ENCODE results near the gene SLC20A1. TPM values are rescaled to one million over a fixed set of nuclear protein-coding genes. Genes with fewer than 3 reads are reported as not detected.

SLC20A1 gene
- total RNA-seq, 1 experiment from 2014 or later: 154 TPM

DNA sequence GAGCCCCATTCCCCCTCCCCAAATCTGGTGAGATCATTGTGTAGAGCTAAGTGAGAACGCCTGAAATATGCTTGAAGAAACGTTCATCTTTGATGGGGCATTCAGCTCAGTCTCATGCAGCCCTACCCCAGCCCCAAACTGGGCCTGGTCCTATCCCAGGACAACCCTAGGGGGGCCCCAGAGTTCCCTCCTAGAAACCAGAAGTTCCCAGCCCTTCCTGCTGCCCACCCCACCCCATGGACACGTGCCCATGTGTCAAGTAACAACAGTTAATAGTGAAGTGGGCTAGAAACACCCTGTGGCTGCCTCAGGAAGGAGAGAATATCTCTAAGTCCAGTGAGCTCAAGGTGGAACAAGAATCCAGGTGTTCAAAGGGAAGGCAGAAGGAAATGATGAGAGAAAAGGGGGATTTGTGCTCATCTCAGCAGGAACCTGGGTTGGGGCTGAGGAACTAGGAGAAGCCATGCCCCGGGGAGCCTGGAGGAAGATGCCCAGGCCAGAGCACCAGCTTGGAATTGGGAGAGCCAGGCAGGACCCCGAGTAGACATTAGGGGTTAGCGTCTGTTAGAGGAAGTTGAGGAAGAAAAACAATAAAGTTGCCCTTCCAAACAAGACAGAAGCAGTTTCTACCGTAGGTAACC is 20.1 kb upstream of the SLC20A1 start:
- Histone ChIP-seq H3K36me3 (ENCODE audit: control insufficient read depth in 1 of 2, insufficient read depth in 2 of 2, low read length in 2 of 2) (no peaks in the 10 kb centered on the region), H3K79me2 (ENCODE audit: insufficient read depth, low read length) (no peaks in the 10 kb centered on the region), H3K27ac (ENCODE audit: low read depth, low read length) (peak overlapping the region; percentile 32; the same call in 1 of the 2 replicates), H2AFZ (ENCODE audit: low read depth, low read length, poor library complexity, severe bottlenecking) (no peak overlapping the region), H3K9ac (ENCODE audit: low read length) (peak overlapping the region; percentile 48), H3K4me2 (ENCODE audit: low read length) (peak overlapping the region; percentile 72), H3K9me2 (ENCODE audit: insufficient read depth) (no peaks in the 10 kb centered on the region), H4K20me1 (ENCODE audit: insufficient read depth) (no peaks in the 10 kb centered on the region), H3K4me1 (ENCODE audit: control insufficient read depth in 1 of 2, insufficient read depth in 2 of 2, low read length in 2 of 2) (peaks cover 48 to 93% of the 10 kb centered on the region in 2 experiments), H3K4me3 (replicated peaks in 1 of 2; ENCODE audit: low read depth in 1 of 2, low read length in 2 of 2) (no peak overlapping the region), H3K27me3 (ENCODE audit: insufficient read depth, low read length) (no peaks in the 10 kb centered on the region), H3K9me3 (ENCODE audit: control insufficient read depth in 1 of 2, insufficient read depth in 1 of 2, low read depth in 1 of 2, low read length in 2 of 2) (no peaks in the 10 kb centered on the region)
- no peak for TF ChIP-seq EZH2phosphoT487 (IDR thresholded peaks at IDR 0.05; ENCODE audit: borderline replicate concordance)
- TF ChIP-seq, protein P1, sequence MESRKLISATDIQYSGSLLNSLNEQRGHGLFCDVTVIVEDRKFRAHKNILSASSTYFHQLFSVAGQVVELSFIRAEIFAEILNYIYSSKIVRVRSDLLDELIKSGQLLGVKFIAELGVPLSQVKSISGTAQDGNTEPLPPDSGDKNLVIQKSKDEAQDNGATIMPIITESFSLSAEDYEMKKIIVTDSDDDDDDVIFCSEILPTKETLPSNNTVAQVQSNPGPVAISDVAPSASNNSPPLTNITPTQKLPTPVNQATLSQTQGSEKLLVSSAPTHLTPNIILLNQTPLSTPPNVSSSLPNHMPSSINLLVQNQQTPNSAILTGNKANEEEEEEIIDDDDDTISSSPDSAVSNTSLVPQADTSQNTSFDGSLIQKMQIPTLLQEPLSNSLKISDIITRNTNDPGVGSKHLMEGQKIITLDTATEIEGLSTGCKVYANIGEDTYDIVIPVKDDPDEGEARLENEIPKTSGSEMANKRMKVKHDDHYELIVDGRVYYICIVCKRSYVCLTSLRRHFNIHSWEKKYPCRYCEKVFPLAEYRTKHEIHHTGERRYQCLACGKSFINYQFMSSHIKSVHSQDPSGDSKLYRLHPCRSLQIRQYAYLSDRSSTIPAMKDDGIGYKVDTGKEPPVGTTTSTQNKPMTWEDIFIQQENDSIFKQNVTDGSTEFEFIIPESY (IDR thresholded peaks at IDR 0.05; ENCODE audit: extremely low read depth, insufficient replicate concordance, low read length): no peak
- no peak for TF ChIP-seq CTCF (IDR thresholded peaks at IDR 0.05 in 2 of 3, conservative IDR thresholded peaks at IDR 0.05 in 1 of 3; ENCODE audit: borderline replicate concordance in 1 of 3, insufficient read depth in 1 of 3, low read depth in 2 of 3, low read length in 2 of 3)
- no peak for TF ChIP-seq SP1 (IDR thresholded peaks at IDR 0.05; ENCODE audit: low read depth)
- TF ChIP-seq SRF (IDR thresholded peaks at IDR 0.05; ENCODE audit: low read depth): no peak
- no peak for TF ChIP-seq TCF7L2 (IDR thresholded peaks at IDR 0.05; ENCODE audit: borderline replicate concordance, extremely low read depth, insufficient read depth, insufficient read length)
- no peak for TF ChIP-seq POLR2AphosphoS5 (IDR thresholded peaks at IDR 0.05; ENCODE audit: low read depth, low read length)
- no peak for TF ChIP-seq SIN3A (IDR thresholded peaks at IDR 0.05; ENCODE audit: low read depth)
- no peak for TF ChIP-seq JUND (IDR thresholded peaks at IDR 0.05)
- no peak for TF ChIP-seq CBX3 (IDR thresholded peaks at IDR 0.05; ENCODE audit: low read depth)
- TF ChIP-seq, protein P2, sequence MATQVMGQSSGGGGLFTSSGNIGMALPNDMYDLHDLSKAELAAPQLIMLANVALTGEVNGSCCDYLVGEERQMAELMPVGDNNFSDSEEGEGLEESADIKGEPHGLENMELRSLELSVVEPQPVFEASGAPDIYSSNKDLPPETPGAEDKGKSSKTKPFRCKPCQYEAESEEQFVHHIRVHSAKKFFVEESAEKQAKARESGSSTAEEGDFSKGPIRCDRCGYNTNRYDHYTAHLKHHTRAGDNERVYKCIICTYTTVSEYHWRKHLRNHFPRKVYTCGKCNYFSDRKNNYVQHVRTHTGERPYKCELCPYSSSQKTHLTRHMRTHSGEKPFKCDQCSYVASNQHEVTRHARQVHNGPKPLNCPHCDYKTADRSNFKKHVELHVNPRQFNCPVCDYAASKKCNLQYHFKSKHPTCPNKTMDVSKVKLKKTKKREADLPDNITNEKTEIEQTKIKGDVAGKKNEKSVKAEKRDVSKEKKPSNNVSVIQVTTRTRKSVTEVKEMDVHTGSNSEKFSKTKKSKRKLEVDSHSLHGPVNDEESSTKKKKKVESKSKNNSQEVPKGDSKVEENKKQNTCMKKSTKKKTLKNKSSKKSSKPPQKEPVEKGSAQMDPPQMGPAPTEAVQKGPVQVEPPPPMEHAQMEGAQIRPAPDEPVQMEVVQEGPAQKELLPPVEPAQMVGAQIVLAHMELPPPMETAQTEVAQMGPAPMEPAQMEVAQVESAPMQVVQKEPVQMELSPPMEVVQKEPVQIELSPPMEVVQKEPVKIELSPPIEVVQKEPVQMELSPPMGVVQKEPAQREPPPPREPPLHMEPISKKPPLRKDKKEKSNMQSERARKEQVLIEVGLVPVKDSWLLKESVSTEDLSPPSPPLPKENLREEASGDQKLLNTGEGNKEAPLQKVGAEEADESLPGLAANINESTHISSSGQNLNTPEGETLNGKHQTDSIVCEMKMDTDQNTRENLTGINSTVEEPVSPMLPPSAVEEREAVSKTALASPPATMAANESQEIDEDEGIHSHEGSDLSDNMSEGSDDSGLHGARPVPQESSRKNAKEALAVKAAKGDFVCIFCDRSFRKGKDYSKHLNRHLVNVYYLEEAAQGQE (IDR thresholded peaks at IDR 0.05; ENCODE audit: low read depth): no peak
- TF ChIP-seq ELF1 (IDR thresholded peaks at IDR 0.05; ENCODE audit: borderline replicate concordance, low read depth): no peak
- no peak for TF ChIP-seq FOSL1 (IDR thresholded peaks at IDR 0.05; ENCODE audit: low read depth)
- TF ChIP-seq RAD21 (IDR thresholded peaks at IDR 0.05; ENCODE audit: low read depth): no peak
- TF ChIP-seq ZFX (IDR thresholded peaks at IDR 0.05): no peak
- no peak for TF ChIP-seq EGR1 (IDR thresholded peaks at IDR 0.05; ENCODE audit: low read depth)
- TF ChIP-seq POLR2A (IDR thresholded peaks at IDR 0.05; ENCODE audit: borderline replicate concordance, extremely low read depth, insufficient read depth, insufficient read length): no peak
- no peak for TF ChIP-seq ZNF274 (IDR thresholded peaks at IDR 0.05; ENCODE audit: low read depth, low read length)
- no peak for TF ChIP-seq YY1 (IDR thresholded peaks at IDR 0.05; ENCODE audit: extremely low read depth, insufficient replicate concordance, low read depth, low read length)
- ChIA-PET RAD21 (ENCODE audit: low non-redundant PET in 1 of 2, low total read pairs in 2 of 2, uncharacterized antibody in 2 of 2, unreplicated experiment in 2 of 2) (interaction anchor here (1.0 to 4.8 kb wide), 4 partner anchors 25 to 101 kb away, joined by 3 to 35 read pairs (median 8); no protein-coding TSS in a partner anchor), POLR2A (interaction anchor here (1.5 to 11.6 kb wide), 3 partner anchors 20 to 111 kb away, joined by 3 to 86 read pairs (median 22); partner anchors contain the start of gene SLC20A1), CTCF (interaction anchor here (0.9 to 6.8 kb wide), 8 partner anchors 20 to 316 kb away, joined by 3 to 100 read pairs (median 5); partner anchors contain the start of gene SLC20A1)
- intact Hi-C loops (cut with micrococcal nuclease): loop anchor here (1.0 kb wide), 2 partner anchors 66 to 101 kb away; no protein-coding TSS in a partner anchor
- no TSS peak for BruUV-seq (replicated peaks)
- DNase-seq (ENCODE audit: low read depth, low spot score) (no peak), ATAC-seq (no peak)
